ENCODE measurements around the gene ARHGEF4.

ARHGEF4 gene

GRCh38 chr2:130847776-130848525 lies 11.2 kb downstream of the ARHGEF4 start:
- H3K36me3 ChIP-seq (ENCODE audit: insufficient read depth, low read length) = no peaks in the 10 kb centered on the region
- no peak overlapping the region for H3K27ac ChIP-seq (ENCODE audit: low read depth, low read length)
- no peaks in the 10 kb centered on the region for H3K9me3 ChIP-seq (ENCODE audit: low read length)
- H3K4me1 ChIP-seq (ENCODE audit: insufficient read depth, low read length) = no peaks in the 10 kb centered on the region
- no peak overlapping the region for H3K9ac ChIP-seq (ENCODE audit: low read length)
- H3K27me3 ChIP-seq (ENCODE audit: control insufficient read depth in 1 of 2, insufficient read depth in 2 of 2, low read length in 2 of 2) = peaks cover 0 to 5% of the 10 kb centered on the region in 2 donors
- no peak overlapping the region for H3K4me3 ChIP-seq (ENCODE audit: low read depth in 1 of 2, low read length in 2 of 2)

DNA sequence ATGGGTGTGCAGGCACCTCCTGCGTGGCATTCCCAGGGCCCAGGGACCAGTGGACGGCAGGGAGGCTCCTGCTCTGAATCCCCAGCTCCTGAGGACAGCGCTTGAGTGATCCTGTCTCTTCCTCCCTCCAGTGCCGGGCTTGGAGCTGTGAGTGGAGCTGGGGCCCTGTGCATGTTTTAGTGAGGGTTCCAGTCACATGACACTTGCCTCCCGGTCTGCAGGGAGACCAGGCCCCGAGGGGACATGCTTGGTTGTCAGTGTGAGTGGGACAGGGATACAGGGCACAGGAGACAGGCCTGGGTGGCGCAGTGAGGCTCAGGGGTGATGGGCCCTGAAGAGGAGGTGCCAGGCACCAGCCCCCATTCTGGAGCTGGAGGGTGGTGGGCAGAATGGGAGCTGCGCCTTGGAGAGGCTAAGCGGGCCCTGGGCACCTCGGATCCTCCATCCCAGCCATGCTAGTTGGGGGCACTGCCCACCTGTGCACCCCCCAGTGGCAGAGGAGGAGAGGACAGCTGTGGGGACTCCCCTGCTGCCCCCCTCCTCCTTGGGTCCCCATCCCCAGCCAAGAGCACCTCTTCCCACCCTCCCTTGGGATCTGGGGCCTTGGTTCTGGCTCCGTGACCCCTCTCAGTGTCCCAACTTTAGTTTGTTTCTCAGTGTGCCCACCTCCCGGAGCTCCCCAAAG lies 12.0 kb downstream of the ARHGEF4 start:
- no peak overlapping the region for H3K27ac ChIP-seq (ENCODE audit: low read depth, low read length)
- H3K4me3 ChIP-seq (ENCODE audit: low read depth in 1 of 2, low read length in 2 of 2) = no peak overlapping the region
- H3K9me3 ChIP-seq (ENCODE audit: low read length) = no peaks in the 10 kb centered on the region
- no peaks in the 10 kb centered on the region for H3K4me1 ChIP-seq (ENCODE audit: insufficient read depth, low read length)
- no peaks in the 10 kb centered on the region for H3K36me3 ChIP-seq (ENCODE audit: insufficient read depth, low read length)
- no peak overlapping the region for H3K9ac ChIP-seq (ENCODE audit: low read length)
- no peaks in the 10 kb centered on the region for H3K27me3 ChIP-seq (ENCODE audit: control insufficient read depth in 1 of 2, insufficient read depth in 2 of 2, low read length in 2 of 2)

GRCh38 chr2:130849896-130850787 lies 13.4 kb downstream of the ARHGEF4 start:
- H3K9ac ChIP-seq (ENCODE audit: low read length) = no peak overlapping the region
- no peak overlapping the region for H3K4me3 ChIP-seq (ENCODE audit: low read depth in 1 of 2, low read length in 2 of 2)
- no peaks in the 10 kb centered on the region for H3K9me3 ChIP-seq (ENCODE audit: low read length)
- H3K36me3 ChIP-seq (ENCODE audit: insufficient read depth, low read length) = no peaks in the 10 kb centered on the region
- no peak overlapping the region for H3K27ac ChIP-seq (ENCODE audit: low read depth, low read length)
- no peaks in the 10 kb centered on the region for H3K4me1 ChIP-seq (ENCODE audit: insufficient read depth, low read length)
- H3K27me3 ChIP-seq (ENCODE audit: control insufficient read depth in 1 of 2, insufficient read depth in 2 of 2, low read length in 2 of 2) = no peaks in the 10 kb centered on the region

DNA sequence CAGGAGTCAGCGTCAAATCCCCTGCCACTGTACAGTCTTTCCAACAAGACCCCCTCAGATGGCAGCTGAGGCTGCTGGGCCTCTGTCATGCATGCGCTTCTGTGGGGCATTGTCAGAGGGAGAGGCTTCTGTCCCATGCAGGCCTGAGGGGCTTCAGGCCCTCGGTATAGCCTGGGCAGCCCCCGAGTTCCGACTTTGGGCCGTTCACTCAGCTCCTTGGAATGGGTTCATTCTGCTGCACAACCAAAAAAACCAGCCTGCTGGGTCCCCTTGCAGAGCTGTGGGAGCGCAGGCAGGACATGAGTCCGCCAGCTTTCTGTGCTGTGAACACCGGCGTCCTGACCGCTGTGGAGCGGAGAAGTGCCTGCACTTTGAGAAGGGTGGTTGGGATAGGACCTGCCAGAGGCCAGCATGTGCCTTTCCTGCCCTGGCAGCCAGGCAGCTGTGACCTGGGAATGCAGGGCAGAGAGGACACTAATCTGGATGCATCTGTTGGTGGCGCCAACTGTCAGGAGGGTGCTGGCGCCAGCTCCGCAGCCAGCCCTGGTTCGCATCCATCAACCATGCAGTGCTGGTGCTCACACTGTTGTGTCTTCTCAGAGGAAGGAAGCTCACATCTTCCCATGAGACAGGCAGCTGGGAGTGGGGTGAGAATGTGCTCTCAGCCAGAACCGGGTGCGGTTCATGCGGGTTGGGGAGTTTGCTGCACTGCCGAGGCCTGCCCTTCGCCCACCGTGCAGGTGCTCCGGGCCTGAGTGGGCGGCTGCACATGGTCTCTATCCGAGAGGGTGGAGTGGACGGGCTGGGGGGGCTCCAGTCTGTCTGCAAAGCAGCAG lies 14.3 kb downstream of the ARHGEF4 start:
- H3K9ac ChIP-seq (ENCODE audit: low read length) = no peak overlapping the region
- H3K9me3 ChIP-seq (ENCODE audit: low read length) = no peaks in the 10 kb centered on the region
- no peaks in the 10 kb centered on the region for H3K36me3 ChIP-seq (ENCODE audit: insufficient read depth, low read length)
- H3K4me1 ChIP-seq (ENCODE audit: insufficient read depth, low read length) = no peaks in the 10 kb centered on the region
- H3K27ac ChIP-seq (ENCODE audit: low read depth, low read length) = no peak overlapping the region
- H3K4me3 ChIP-seq (ENCODE audit: low read depth in 1 of 2, low read length in 2 of 2) = no peak overlapping the region
- no peaks in the 10 kb centered on the region for H3K27me3 ChIP-seq (ENCODE audit: control insufficient read depth in 1 of 2, insufficient read depth in 2 of 2, low read length in 2 of 2)

DNA sequence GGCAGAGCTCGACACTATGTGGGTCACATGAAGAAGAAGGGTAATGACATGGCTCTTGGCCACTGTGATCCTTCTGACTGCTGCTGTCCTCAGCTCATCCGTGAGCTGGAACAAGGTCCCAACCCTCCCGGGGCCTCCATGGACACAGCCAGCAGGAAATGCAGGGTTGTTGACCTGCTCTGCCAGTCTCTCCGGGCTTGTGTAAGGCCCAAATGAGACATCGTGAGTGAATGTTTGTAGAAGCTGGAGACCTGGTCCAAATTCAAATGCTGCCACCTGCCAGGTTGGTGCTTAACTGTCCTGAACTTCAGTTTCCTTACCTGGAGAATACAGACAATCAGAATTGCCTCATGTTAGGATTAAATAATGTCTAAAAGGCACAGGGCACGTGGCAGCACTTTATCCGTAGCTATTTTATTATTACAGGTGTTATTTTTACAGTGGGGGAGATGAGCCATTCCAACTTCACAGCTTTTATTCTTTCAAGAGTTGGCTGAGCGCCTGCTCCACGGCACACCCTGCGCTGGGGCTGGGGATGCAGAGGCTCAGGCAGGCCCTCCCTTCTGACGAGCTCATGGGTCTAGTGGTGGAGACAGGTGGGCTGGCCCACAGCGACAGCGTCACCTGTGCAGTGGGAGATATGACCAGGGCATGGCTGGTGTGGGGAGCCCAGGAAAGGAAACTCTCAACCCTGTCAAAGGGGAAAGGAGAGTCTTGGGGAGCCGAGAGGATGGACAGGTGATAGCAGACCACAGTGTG lies 15.1 kb downstream of the ARHGEF4 start:
- no peaks in the 10 kb centered on the region for H3K9me3 ChIP-seq (ENCODE audit: low read length)
- H3K27me3 ChIP-seq (ENCODE audit: control insufficient read depth in 1 of 2, insufficient read depth in 2 of 2, low read length in 2 of 2) = no peaks in the 10 kb centered on the region
- H3K4me1 ChIP-seq (ENCODE audit: insufficient read depth, low read length) = no peaks in the 10 kb centered on the region
- no peak overlapping the region for H3K4me3 ChIP-seq (ENCODE audit: low read depth in 1 of 2, low read length in 2 of 2)
- H3K9ac ChIP-seq (ENCODE audit: low read length) = no peak overlapping the region
- no peaks in the 10 kb centered on the region for H3K36me3 ChIP-seq (ENCODE audit: insufficient read depth, low read length)
- no peak overlapping the region for H3K27ac ChIP-seq (ENCODE audit: low read depth, low read length)

DNA sequence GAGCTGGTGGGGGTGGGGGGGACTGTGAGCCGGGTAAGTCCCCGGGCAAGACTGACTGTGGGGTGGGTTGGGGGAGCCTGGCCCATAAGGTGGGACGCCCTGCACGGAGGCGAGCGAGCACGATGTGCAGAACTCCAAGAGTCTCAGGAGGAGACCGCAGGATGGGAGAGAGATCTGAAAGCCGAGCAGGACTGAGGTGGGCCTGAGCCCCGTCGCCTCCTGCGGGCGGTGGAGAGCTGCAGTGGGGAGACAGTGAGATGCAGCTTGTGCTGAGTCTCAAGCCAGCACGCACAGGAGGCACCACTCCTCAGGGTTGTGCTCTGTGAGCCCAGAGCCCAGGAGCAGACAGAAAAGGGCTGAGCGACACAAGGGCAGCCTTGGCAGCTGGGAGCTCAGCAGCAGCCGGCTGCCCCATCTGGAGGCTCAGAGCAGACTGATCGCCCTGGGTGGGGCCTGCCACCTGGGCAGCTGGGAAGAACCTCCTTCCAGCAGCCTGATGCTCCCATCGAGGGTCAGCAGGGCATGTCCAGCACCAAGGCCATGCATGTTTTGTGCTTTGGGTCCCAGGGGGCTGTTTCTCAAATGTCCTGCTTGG lies 15.9 kb downstream of the ARHGEF4 start:
- no peaks in the 10 kb centered on the region for H3K27me3 ChIP-seq (ENCODE audit: control insufficient read depth in 1 of 2, insufficient read depth in 2 of 2, low read length in 2 of 2)
- no peaks in the 10 kb centered on the region for H3K9me3 ChIP-seq (ENCODE audit: low read length)
- no peak overlapping the region for H3K27ac ChIP-seq (ENCODE audit: low read depth, low read length)
- H3K4me1 ChIP-seq (ENCODE audit: insufficient read depth, low read length) = no peaks in the 10 kb centered on the region
- H3K9ac ChIP-seq (ENCODE audit: low read length) = no peak overlapping the region
- H3K36me3 ChIP-seq (ENCODE audit: insufficient read depth, low read length) = no peaks in the 10 kb centered on the region
- no peak overlapping the region for H3K4me3 ChIP-seq (ENCODE audit: low read depth in 1 of 2, low read length in 2 of 2)

DNA sequence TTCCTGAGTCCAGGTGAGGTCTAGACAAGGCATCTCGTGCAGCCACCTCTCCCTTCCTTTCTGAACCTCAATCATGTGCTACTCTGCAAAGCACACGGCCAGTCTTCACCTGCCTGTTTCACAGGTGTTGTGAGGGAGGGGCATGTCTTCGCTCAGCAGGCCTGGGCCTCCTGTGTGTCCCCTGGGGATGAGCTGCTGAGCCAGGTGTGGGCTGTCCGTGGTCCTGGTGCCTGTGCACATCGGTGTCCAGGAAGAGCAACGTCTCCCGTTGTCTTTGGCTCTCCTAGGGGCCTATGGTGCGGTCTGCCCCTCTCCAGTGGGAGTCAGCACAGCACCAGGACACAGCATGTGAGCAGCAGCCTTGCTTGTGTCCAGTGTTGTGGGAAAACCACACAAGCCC lies 16.7 kb downstream of the ARHGEF4 start:
- Histone ChIP-seq H3K9ac (ENCODE audit: low read length) (no peak overlapping the region), H3K27me3 (ENCODE audit: control insufficient read depth in 1 of 2, insufficient read depth in 2 of 2, low read length in 2 of 2) (no peaks in the 10 kb centered on the region), H3K4me1 (ENCODE audit: insufficient read depth, low read length) (no peaks in the 10 kb centered on the region), H3K27ac (ENCODE audit: low read depth, low read length) (no peak overlapping the region), H3K9me3 (ENCODE audit: low read length) (no peaks in the 10 kb centered on the region), H3K36me3 (ENCODE audit: insufficient read depth, low read length) (no peaks in the 10 kb centered on the region), H3K4me3 (ENCODE audit: low read depth in 1 of 2, low read length in 2 of 2) (no peak overlapping the region)

DNA sequence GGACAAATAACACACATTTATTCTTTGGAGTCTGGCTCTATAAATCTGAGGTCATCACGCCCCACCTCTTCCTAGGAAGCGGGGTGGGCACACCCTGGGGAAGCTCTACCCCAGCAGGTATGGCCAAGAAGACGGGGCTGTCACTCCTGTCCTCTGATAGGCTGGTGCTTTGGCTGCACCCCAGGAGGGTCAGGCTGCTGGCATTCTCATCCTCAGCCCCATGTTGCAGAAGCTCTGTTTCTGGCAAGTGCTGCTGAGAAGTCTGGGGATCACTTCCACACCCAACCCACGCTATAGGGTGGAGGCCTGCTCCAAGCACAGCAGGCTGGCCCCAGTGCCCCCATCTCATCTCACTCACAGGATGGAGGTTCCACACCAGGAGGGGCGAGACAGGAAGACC lies 17.6 kb downstream of the ARHGEF4 start:
- H3K9ac ChIP-seq (ENCODE audit: low read length) = no peak overlapping the region
- no peaks in the 10 kb centered on the region for H3K4me1 ChIP-seq (ENCODE audit: insufficient read depth, low read length)
- H3K9me3 ChIP-seq (ENCODE audit: low read length) = no peaks in the 10 kb centered on the region
- H3K36me3 ChIP-seq (ENCODE audit: insufficient read depth, low read length) = no peaks in the 10 kb centered on the region
- H3K4me3 ChIP-seq (ENCODE audit: low read depth in 1 of 2, low read length in 2 of 2) = no peak overlapping the region
- H3K27me3 ChIP-seq (ENCODE audit: control insufficient read depth in 1 of 2, insufficient read depth in 2 of 2, low read length in 2 of 2) = no peaks in the 10 kb centered on the region
- no peak overlapping the region for H3K27ac ChIP-seq (ENCODE audit: low read depth, low read length)

- Histone ChIP-seq H3K9me3 (ENCODE audit: low read length) (no peaks in the 10 kb centered on the region), H3K36me3 (ENCODE audit: insufficient read depth, low read length) (no peaks in the 10 kb centered on the region), H3K9ac (ENCODE audit: low read length) (no peak overlapping the region), H3K27ac (ENCODE audit: low read depth, low read length) (no peak overlapping the region), H3K4me1 (ENCODE audit: insufficient read depth, low read length) (no peaks in the 10 kb centered on the region), H3K27me3 (ENCODE audit: control insufficient read depth in 1 of 2, insufficient read depth in 2 of 2, low read length in 2 of 2) (no peaks in the 10 kb centered on the region), H3K4me3 (ENCODE audit: low read depth in 1 of 2, low read length in 2 of 2) (no peak overlapping the region)
Measured at GRCh38 chr2:130864830-130865800, 28.4 kb downstream of the ARHGEF4 start.
